HepG2 (cell line): ENCODE results near the gene CRY1. TPM values are rescaled to one million over a fixed set of nuclear protein-coding genes. Genes with fewer than 3 reads are reported as not detected.

ENCODE experiments used
- ATF7 ChIP-seq, 2 experiments: fragments of 450-650 bp in 1 of 2; sonication (generic) in 1 of 2; formaldehyde crosslinking in 1 of 2; IDR thresholded peaks; 2 replicates each; pipeline versions ENCODE4 v1.4.0 to v1.6.1; 2016 to 2020; ENCODE audit warnings: antibody characterized with exemption in 1 of 2, mild to moderate bottlenecking in 1 of 2, missing genetic modification reagents in 1 of 2
- FOXJ3 ChIP-seq: sonication (generic); formaldehyde crosslinking; IDR thresholded peaks from 2 replicates; pipeline ENCODE4 v1.4.0; 2020; ENCODE audit warnings: missing genetic modification reagents, mild to moderate bottlenecking, borderline replicate concordance
- GABPA ChIP-seq, 2 experiments: IDR thresholded peaks; 2 replicates each; pipeline ENCODE4 v1.6.1; 2011 to 2016; ENCODE audit warnings: low read depth in 2 of 2, low read length in 1 of 2, missing biosample characterization in 1 of 2, missing genetic modification characterization in 1 of 2
- HNRNPL ChIP-seq: fragments of 200-400 bp; formaldehyde crosslinking; IDR thresholded peaks from 2 replicates; pipeline ENCODE4 v1.6.1; 2017; ENCODE audit warnings: mild to moderate bottlenecking, low read depth, low read length
- HOXA7 ChIP-seq: sonication (generic); formaldehyde crosslinking; IDR thresholded peaks from 2 replicates; pipeline ENCODE4 v1.8.1; 2022; ENCODE audit warnings: mild to moderate bottlenecking, missing genetic modification reagents, moderate library complexity
- JUN ChIP-seq: sonication (generic); formaldehyde crosslinking; IDR thresholded peaks from 2 replicates; pipeline ENCODE4 v1.4.0; 2020; ENCODE audit warnings: mild to moderate bottlenecking, missing genetic modification reagents
- PAX8 ChIP-seq: sonication (generic); formaldehyde crosslinking; IDR thresholded peaks from 2 replicates; pipeline ENCODE4 v1.8.0; 2022; ENCODE audit warnings: mild to moderate bottlenecking, missing genetic modification reagents, borderline replicate concordance
- RELA ChIP-seq: sonication (generic); formaldehyde crosslinking; IDR thresholded peaks from 2 replicates; pipeline ENCODE4 v1.4.0; 2020; ENCODE audit warnings: missing genetic modification reagents
- RFX5 ChIP-seq: IDR thresholded peaks from 2 replicates; pipeline ENCODE4 v1.6.1; 2011; ENCODE audit warnings: low read depth, low read length, improper control_type of control experiment
- SALL2 ChIP-seq: sonication (generic); formaldehyde crosslinking; IDR thresholded peaks from 2 replicates; pipeline ENCODE4 v1.8.1; 2023; ENCODE audit warnings: mild to moderate bottlenecking, missing genetic modification reagents, inconsistent platforms
- SCMH1 ChIP-seq: sonication (generic); formaldehyde crosslinking; IDR thresholded peaks from 2 replicates; pipeline ENCODE4 v1.9.0; 2021; ENCODE audit warnings: missing genetic modification reagents, mild to moderate bottlenecking, borderline replicate concordance
- SIX1 ChIP-seq: sonication (generic); formaldehyde crosslinking; IDR thresholded peaks from 2 replicates; pipeline ENCODE4 v1.4.0; 2020; ENCODE audit warnings: missing genetic modification reagents, borderline replicate concordance
- SMAD3 ChIP-seq: sonication (generic); formaldehyde crosslinking; IDR thresholded peaks from 2 replicates; pipeline ENCODE4 v1.4.0; 2020; ENCODE audit warnings: missing genetic modification reagents
- TOE1 ChIP-seq: sonication (generic); formaldehyde crosslinking; IDR thresholded peaks from 2 replicates; pipeline ENCODE4 v1.4.0; 2020; ENCODE audit warnings: mild to moderate bottlenecking, missing genetic modification reagents
- ZNF292 ChIP-seq: sonication (generic); formaldehyde crosslinking; IDR thresholded peaks from 2 replicates; pipeline ENCODE4 v1.8.1; 2022; ENCODE audit warnings: mild to moderate bottlenecking, low read depth, missing genetic modification reagents, borderline replicate concordance
- ZNF484 ChIP-seq: sonication (generic); formaldehyde crosslinking; IDR thresholded peaks from 2 replicates; pipeline ENCODE4 v1.5.1; 2020; ENCODE audit warnings: mild to moderate bottlenecking, low read depth, missing genetic modification reagents, borderline replicate concordance
- ZNF496 ChIP-seq: sonication (generic); formaldehyde crosslinking; IDR thresholded peaks from 2 replicates; pipeline ENCODE4 v1.8.1; 2023; ENCODE audit warnings: mild to moderate bottlenecking, moderate library complexity, missing genetic modification reagents; ENCODE audit not compliant: insufficient replicate concordance
- ZNF703 ChIP-seq: sonication (generic); formaldehyde crosslinking; IDR thresholded peaks from 2 replicates; pipeline ENCODE4 v1.5.1; 2020; ENCODE audit warnings: missing genetic modification reagents, mild to moderate bottlenecking, moderate library complexity, borderline replicate concordance
- ZNF879 ChIP-seq: sonication (generic); formaldehyde crosslinking; IDR thresholded peaks from 2 replicates; pipeline ENCODE4 v1.8.1; 2023; ENCODE audit warnings: missing genetic modification reagents
- polyA plus RNA-seq, 8 experiments: library from polyadenylated mRNA; depleted of rRNA in 3 of 8; stranded (reverse) in 7 of 8; unstranded in 1 of 8; fragments of >200 nt; fragmentation: Illumina TruSeq in 4 of 8; extraction: Trizol in 4 of 8; gene quantifications; 2 replicates each; pipeline versions ENCODE4 v1.2.1 to v1.2.3, GENCODE V29; 2011 to 2016; ENCODE audit warnings: low read depth in 4 of 8, missing spikeins in 1 of 8, mixed read lengths in 1 of 8; ENCODE audit not compliant: insufficient read depth in 1 of 8
- total RNA-seq, 5 experiments: library from RNA; depleted of rRNA; stranded (reverse); fragments of >200 nt; fragmentation: Illumina TruSeq; extraction: Trizol; gene quantifications; 2 replicates each; pipeline ENCODE4 v1.2.3, GENCODE V29; 2016; ENCODE audit warnings: low read depth in 1 of 5
- TF ChIP-seq, protein P1 (sequence below): sonication (generic); formaldehyde crosslinking; IDR thresholded peaks from 2 replicates; pipeline ENCODE4 v1.4.0; 2020; ENCODE audit warnings: mild to moderate bottlenecking, missing genetic modification reagents, borderline replicate concordance
- TF ChIP-seq, protein P2 (sequence below): sonication (generic); formaldehyde crosslinking; IDR thresholded peaks from 2 replicates; pipeline ENCODE4 v1.4.0; 2020; ENCODE audit warnings: missing genetic modification reagents
- TF ChIP-seq, protein P3 (sequence below): sonication (generic); formaldehyde crosslinking; IDR thresholded peaks from 2 replicates; pipeline ENCODE4 v1.9.0; 2021; ENCODE audit warnings: missing genetic modification reagents, mild to moderate bottlenecking, borderline replicate concordance
- TF ChIP-seq, protein P4 (sequence below): sonication (generic); formaldehyde crosslinking; IDR thresholded peaks from 2 replicates; pipeline ENCODE4 v1.5.1; 2020; ENCODE audit warnings: missing genetic modification reagents, mild to moderate bottlenecking, borderline replicate concordance

Gene CRY1
- total and polyA plus RNA-seq, 2 of the 13 experiments (the other 11 are each of a cell fraction or from before 2014, with no cell fraction given), result 11.4 to 13.9 TPM

DNA sequence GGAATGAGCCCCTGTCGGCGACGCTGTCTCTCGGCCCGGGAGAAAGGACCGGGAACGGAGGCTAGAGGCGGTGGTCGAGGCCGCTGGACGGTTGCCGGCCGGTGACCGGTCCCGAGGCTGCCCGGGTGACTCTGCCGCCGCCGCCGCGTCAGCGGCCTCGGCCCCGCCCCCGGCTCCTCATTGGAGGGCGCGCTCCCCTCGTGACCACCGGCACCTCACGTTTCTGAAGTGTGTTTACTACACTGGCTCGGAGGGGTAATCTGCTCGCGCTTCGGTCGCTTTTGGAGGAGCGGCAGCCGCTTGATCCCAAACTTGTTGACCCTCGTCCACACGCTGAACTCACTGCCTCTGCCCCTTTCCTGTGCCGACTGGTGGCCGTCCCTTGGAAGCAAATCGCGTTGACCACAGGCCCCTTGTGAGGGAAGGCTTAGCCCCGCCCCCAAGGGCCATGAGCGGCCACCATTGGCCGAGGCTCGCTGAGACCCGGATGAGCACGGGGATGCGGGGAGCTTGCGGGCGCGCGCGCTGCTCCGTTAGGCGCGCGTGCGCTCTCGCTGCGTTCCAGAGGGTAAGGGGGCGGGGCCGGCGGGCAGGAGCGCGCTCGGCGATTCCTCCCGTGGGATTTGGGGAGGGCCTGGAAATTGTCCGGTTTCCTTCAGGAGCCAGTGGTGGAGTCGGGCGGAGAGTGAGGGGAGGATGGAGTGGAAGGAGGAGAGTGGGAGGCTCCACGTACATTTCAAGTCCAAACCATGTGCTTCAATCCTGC, at the start of gene CRY1 (continued):
- TF ChIP-seq, protein P1, sequence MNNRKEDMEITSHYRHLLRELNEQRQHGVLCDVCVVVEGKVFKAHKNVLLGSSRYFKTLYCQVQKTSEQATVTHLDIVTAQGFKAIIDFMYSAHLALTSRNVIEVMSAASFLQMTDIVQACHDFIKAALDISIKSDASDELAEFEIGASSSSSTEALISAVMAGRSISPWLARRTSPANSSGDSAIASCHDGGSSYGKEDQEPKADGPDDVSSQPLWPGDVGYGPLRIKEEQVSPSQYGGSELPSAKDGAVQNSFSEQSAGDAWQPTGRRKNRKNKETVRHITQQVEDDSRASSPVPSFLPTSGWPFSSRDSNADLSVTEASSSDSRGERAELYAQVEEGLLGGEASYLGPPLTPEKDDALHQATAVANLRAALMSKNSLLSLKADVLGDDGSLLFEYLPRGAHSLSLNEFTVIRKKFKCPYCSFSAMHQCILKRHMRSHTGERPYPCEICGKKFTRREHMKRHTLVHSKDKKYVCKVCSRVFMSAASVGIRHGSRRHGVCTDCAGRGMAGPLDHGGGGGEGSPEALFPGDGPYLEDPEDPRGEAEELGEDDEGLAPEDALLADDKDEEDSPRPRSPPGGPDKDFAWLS, result 0 out of 2 replicates have a peak, but pooled peaks have one; percentile 47
- TF ChIP-seq GABPA (IDR thresholded peaks at IDR 0.05; ENCODE audit: low read depth, low read length) (no peak), GABPA (CRISPR knock-in tag; IDR thresholded peaks at IDR 0.05; ENCODE audit: low read depth) (no peak), ZNF879 (CRISPR knock-in tag) (peak; percentile 95; the same call in 1 of the 2 replicates), SIX1 (CRISPR knock-in tag) (no peak), JUN (0 out of 2 replicates have a peak, but pooled peaks have one; percentile 2), RFX5 (no peak; the same call in 1 of the 2 replicates), ZNF703 (CRISPR knock-in tag) (no peak), ZNF292 (CRISPR knock-in tag) (no peak), PAX8 (no peak), ZNF496 (CRISPR knock-in tag) (no peak), ZNF484 (CRISPR knock-in tag) (no peak), HNRNPL (no peak), SMAD3 (CRISPR knock-in tag) (no peak), TOE1 (CRISPR knock-in tag) (no peak), SALL2 (CRISPR knock-in tag) (peak; percentile 53; the same call in 1 of the 2 replicates), FOXJ3 (no peak), HOXA7 (CRISPR knock-in tag) (no peak), SCMH1 (CRISPR knock-in tag) (no peak), RELA (no peak), ATF7 (IDR thresholded peaks at IDR 0.05) (no peak), ATF7 (CRISPR knock-in tag; IDR thresholded peaks at IDR 0.05) (no peak)
- TF ChIP-seq, protein P2, sequence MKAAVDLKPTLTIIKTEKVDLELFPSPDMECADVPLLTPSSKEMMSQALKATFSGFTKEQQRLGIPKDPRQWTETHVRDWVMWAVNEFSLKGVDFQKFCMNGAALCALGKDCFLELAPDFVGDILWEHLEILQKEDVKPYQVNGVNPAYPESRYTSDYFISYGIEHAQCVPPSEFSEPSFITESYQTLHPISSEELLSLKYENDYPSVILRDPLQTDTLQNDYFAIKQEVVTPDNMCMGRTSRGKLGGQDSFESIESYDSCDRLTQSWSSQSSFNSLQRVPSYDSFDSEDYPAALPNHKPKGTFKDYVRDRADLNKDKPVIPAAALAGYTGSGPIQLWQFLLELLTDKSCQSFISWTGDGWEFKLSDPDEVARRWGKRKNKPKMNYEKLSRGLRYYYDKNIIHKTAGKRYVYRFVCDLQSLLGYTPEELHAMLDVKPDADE (CRISPR knock-in tag), result 0 out of 2 replicates have a peak, but pooled peaks have one; percentile 55
- TF ChIP-seq, protein P3, sequence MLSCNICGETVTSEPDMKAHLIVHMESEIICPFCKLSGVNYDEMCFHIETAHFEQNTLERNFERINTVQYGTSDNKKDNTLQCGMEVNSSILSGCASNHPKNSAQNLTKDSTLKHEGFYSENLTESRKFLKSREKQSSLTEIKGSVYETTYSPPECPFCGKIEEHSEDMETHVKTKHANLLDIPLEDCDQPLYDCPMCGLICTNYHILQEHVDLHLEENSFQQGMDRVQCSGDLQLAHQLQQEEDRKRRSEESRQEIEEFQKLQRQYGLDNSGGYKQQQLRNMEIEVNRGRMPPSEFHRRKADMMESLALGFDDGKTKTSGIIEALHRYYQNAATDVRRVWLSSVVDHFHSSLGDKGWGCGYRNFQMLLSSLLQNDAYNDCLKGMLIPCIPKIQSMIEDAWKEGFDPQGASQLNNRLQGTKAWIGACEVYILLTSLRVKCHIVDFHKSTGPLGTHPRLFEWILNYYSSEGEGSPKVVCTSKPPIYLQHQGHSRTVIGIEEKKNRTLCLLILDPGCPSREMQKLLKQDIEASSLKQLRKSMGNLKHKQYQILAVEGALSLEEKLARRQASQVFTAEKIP, result no peak
- TF ChIP-seq, protein P4, sequence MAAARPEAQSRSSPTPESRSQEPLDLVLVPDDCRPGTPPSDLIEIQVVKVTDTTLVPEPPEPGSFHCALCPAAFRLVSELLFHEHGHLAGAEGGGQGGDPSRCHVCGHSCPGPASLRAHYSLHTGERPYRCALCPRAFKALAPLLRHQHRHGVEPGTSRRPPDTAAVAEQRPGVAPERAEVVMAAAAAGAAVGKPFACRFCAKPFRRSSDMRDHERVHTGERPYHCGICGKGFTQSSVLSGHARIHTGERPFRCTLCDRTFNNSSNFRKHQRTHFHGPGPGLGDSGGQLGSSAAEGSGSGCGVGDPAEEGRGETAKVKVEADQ (CRISPR knock-in tag), result no peak
